Measurements from ENCODE around the gene ARHGEF28. TPM values are rescaled to one million over a fixed set of nuclear protein-coding genes. Genes with fewer than 3 reads are reported as not detected.

Gene ARHGEF28
- total RNA-seq, 1 donor from 2014 or later, result 8.5 TPM

GRCh38 chr5:73960426-73960825, 334.4 kb downstream of the ARHGEF28 start:
- no peaks in the 10 kb centered on the region for H3K79me2 ChIP-seq (ENCODE audit: insufficient read depth, low read length)
- no peaks in the 10 kb centered on the region for H3K36me3 ChIP-seq (ENCODE audit: insufficient read depth, low read length)
- TF ChIP-seq EZH2 (IDR thresholded peaks at IDR 0.05; ENCODE audit: insufficient read depth, low read length), result no peak
- no peak for TF ChIP-seq CTCF (IDR thresholded peaks at IDR 0.05; ENCODE audit: insufficient read depth, low read depth, low read length)
- Mint-ChIP-seq H3K27ac (ENCODE audit: unreplicated experiment) (no peak overlapping the region), H3K4me3 (ENCODE audit: unreplicated experiment) (no peak overlapping the region), H3K27me3 (ENCODE audit: low read depth, unreplicated experiment) (no peaks in the 10 kb centered on the region), H3K4me1 (ENCODE audit: low read depth, unreplicated experiment) (peaks cover 12% of the 10 kb centered on the region), H3K9me3 (ENCODE audit: unreplicated experiment) (peaks cover 2% of the 10 kb centered on the region), H3K36me3 (ENCODE audit: low read depth, unreplicated experiment) (no peaks in the 10 kb centered on the region)
- no peak overlapping the region for H3K4me2 ChIP-seq (ENCODE audit: low read length)
- no peak overlapping the region for H3K4me3 ChIP-seq (ENCODE audit: insufficient read depth, low read depth, low read length)
- H3K27ac ChIP-seq (ENCODE audit: low read depth, low read length), result no peak overlapping the region
- FAIRE-seq (no peak), DNase-seq (ENCODE audit: low read depth) (no peak)
- H3K9ac ChIP-seq (ENCODE audit: low read length), result no peak overlapping the region
- no peaks in the 10 kb centered on the region for H3K9me3 ChIP-seq (ENCODE audit: insufficient read depth, low read depth, low read length)
- no peaks in the 10 kb centered on the region for H3K27me3 ChIP-seq (ENCODE audit: insufficient read depth, low read length)
- no peak overlapping the region for H2AFZ ChIP-seq (ENCODE audit: low read depth, low read length)
- no peaks in the 10 kb centered on the region for H4K20me1 ChIP-seq (ENCODE audit: insufficient read depth, low read length)
- peaks cover 9% of the 10 kb centered on the region for H3K4me1 ChIP-seq (ENCODE audit: insufficient read depth, low read length)

DNA sequence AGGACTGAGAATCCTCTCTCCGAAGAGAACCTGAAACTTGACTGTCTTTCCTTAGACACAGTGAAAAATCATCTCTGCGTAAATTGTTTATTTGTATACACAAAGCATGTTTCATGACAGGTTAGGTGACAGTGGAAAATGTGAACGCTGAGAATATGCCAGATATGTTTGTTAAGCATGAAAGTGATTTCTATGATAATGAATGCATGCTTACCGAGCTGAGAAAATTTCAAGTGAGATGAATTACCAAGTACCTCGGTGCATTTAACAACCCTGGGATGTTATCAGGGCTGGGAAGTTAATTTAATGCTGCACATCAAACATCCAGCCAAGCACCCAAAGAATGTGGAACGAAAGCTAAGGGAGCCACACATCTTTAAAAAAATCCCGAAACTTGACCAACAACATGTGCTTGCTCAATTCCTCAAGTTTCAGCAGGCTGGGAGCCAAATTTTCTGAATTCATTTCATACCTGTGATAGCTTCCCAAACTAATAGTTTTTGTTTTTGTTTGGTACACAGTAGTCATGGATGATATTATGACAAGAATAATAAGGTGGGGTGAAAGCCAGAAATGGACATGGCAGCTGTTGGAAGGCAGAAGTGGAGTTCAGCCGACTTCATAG, 336.9 kb downstream of the ARHGEF28 start:
- H3K36me3 Mint-ChIP-seq (ENCODE audit: low read depth, unreplicated experiment), result no peaks in the 10 kb centered on the region
- Histone ChIP-seq H3K9me3 (ENCODE audit: insufficient read depth, low read depth, low read length) (no peaks in the 10 kb centered on the region), H3K4me2 (ENCODE audit: low read length) (no peak overlapping the region), H4K20me1 (ENCODE audit: insufficient read depth, low read length) (no peaks in the 10 kb centered on the region), H3K27me3 (ENCODE audit: insufficient read depth, low read length) (no peaks in the 10 kb centered on the region), H3K27ac (ENCODE audit: low read depth, low read length) (no peak overlapping the region), H3K4me3 (ENCODE audit: insufficient read depth, low read depth, low read length) (no peak overlapping the region), H3K9ac (ENCODE audit: low read length) (no peak overlapping the region), H3K4me1 (ENCODE audit: insufficient read depth, low read length) (peaks cover 4% of the 10 kb centered on the region), H3K79me2 (ENCODE audit: insufficient read depth, low read length) (no peaks in the 10 kb centered on the region), H2AFZ (ENCODE audit: low read depth, low read length) (no peak overlapping the region), H3K36me3 (ENCODE audit: insufficient read depth, low read length) (no peaks in the 10 kb centered on the region)
- no peaks in the 10 kb centered on the region for H3K27me3 Mint-ChIP-seq (ENCODE audit: low read depth, unreplicated experiment)
- DNase-seq (ENCODE audit: low read depth) (peak; percentile 87), FAIRE-seq (no peak)
- H3K4me1 Mint-ChIP-seq (ENCODE audit: low read depth, unreplicated experiment), result peaks cover 8% of the 10 kb centered on the region
- TF ChIP-seq CTCF (IDR thresholded peaks at IDR 0.05; ENCODE audit: insufficient read depth, low read depth, low read length) (no peak), EZH2 (IDR thresholded peaks at IDR 0.05; ENCODE audit: insufficient read depth, low read length) (no peak)
- H3K9me3 Mint-ChIP-seq (ENCODE audit: unreplicated experiment), result no peaks in the 10 kb centered on the region
- H3K27ac Mint-ChIP-seq (ENCODE audit: unreplicated experiment), result no peak overlapping the region
- H3K4me3 Mint-ChIP-seq (ENCODE audit: unreplicated experiment), result no peak overlapping the region

GRCh38 chr5:73964352-73964865, 338.4 kb downstream of the ARHGEF28 start:
- Mint-ChIP-seq H3K27ac (ENCODE audit: unreplicated experiment) (peak overlapping the region; percentile 14), H3K4me3 (ENCODE audit: unreplicated experiment) (no peak overlapping the region), H3K27me3 (ENCODE audit: low read depth, unreplicated experiment) (no peaks in the 10 kb centered on the region), H3K36me3 (ENCODE audit: low read depth, unreplicated experiment) (no peaks in the 10 kb centered on the region), H3K9me3 (ENCODE audit: unreplicated experiment) (no peaks in the 10 kb centered on the region), H3K4me1 (ENCODE audit: low read depth, unreplicated experiment) (peaks cover 13% of the 10 kb centered on the region)
- FAIRE-seq, result no peak
- peaks cover 4% of the 10 kb centered on the region for H3K4me1 ChIP-seq (ENCODE audit: insufficient read depth, low read length)
- H3K79me2 ChIP-seq (ENCODE audit: insufficient read depth, low read length), result no peaks in the 10 kb centered on the region
- TF ChIP-seq CTCF (IDR thresholded peaks at IDR 0.05; ENCODE audit: insufficient read depth, low read depth, low read length) (no peak), EZH2 (IDR thresholded peaks at IDR 0.05; ENCODE audit: insufficient read depth, low read length) (no peak)
- no peak overlapping the region for H3K4me3 ChIP-seq (ENCODE audit: insufficient read depth, low read depth, low read length)
- DNase-seq (ENCODE audit: low read depth), result no peak
- H3K9ac ChIP-seq (ENCODE audit: low read length), result no peak overlapping the region
- H3K27ac ChIP-seq (ENCODE audit: low read depth, low read length), result no peak overlapping the region
- H3K36me3 ChIP-seq (ENCODE audit: insufficient read depth, low read length), result no peaks in the 10 kb centered on the region
- H4K20me1 ChIP-seq (ENCODE audit: insufficient read depth, low read length), result no peaks in the 10 kb centered on the region
- no peak overlapping the region for H3K4me2 ChIP-seq (ENCODE audit: low read length)
- no peaks in the 10 kb centered on the region for H3K9me3 ChIP-seq (ENCODE audit: insufficient read depth, low read depth, low read length)
- no peaks in the 10 kb centered on the region for H3K27me3 ChIP-seq (ENCODE audit: insufficient read depth, low read length)
- H2AFZ ChIP-seq (ENCODE audit: low read depth, low read length), result no peak overlapping the region
